Type B pancreatic cell (in vitro differentiated cells): Measurements from ENCODE around the gene NMNAT3. TPM values are rescaled to one million over a fixed set of nuclear protein-coding genes. Genes with fewer than 3 reads are reported as not detected.
A peak's percentile ranks its signal among the peaks of the same experiment; 100 is the strongest.

Experiments
- DNase-seq: peaks from one replicate; pipeline ENCODE4 v3.0.0; 2021; ENCODE audit warnings: mixed read lengths; ENCODE audit not compliant: unreplicated experiment; ENCODE audit errors: extremely low spot score
- H3K27ac Mint-ChIP-seq: 2 replicates; pipeline ENCODE4 v1.8.0; 2021; ENCODE audit warnings: mild to moderate bottlenecking, mixed read lengths
- H3K27me3 Mint-ChIP-seq: 2 replicates; pipeline ENCODE4 v1.8.0; 2021; ENCODE audit warnings: mixed read lengths
- H3K36me3 Mint-ChIP-seq: 2 replicates; pipeline ENCODE4 v1.8.0; 2021; ENCODE audit warnings: mixed read lengths
- H3K4me1 Mint-ChIP-seq: one replicate; pipeline ENCODE4 v1.8.0; 2021; ENCODE audit warnings: mixed read lengths; ENCODE audit not compliant: unreplicated experiment
- H3K4me3 Mint-ChIP-seq: 2 replicates; pipeline ENCODE4 v1.8.0; 2021; ENCODE audit warnings: mild to moderate bottlenecking, mixed read lengths
- H3K9me3 Mint-ChIP-seq: 2 replicates; pipeline ENCODE4 v1.8.0; 2021; ENCODE audit warnings: mixed read lengths
- CTCF ChIP-seq: fragments of 200-600 bp; sonication (generic); conservative IDR thresholded peaks from 2 replicates; pipeline ENCODE4 v1.5.0; 2021; ENCODE audit warnings: antibody characterized with exemption, mild to moderate bottlenecking
- total RNA-seq: library from RNA; stranded (reverse); gene quantifications from 2 replicates; pipeline ENCODE4 v1.2.1, GENCODE V29; 2021; ENCODE audit warnings: low replicate concordance

The NMNAT3 gene
- total RNA-seq, 1 donor from 2014 or later, result 7.1 TPM

DNA sequence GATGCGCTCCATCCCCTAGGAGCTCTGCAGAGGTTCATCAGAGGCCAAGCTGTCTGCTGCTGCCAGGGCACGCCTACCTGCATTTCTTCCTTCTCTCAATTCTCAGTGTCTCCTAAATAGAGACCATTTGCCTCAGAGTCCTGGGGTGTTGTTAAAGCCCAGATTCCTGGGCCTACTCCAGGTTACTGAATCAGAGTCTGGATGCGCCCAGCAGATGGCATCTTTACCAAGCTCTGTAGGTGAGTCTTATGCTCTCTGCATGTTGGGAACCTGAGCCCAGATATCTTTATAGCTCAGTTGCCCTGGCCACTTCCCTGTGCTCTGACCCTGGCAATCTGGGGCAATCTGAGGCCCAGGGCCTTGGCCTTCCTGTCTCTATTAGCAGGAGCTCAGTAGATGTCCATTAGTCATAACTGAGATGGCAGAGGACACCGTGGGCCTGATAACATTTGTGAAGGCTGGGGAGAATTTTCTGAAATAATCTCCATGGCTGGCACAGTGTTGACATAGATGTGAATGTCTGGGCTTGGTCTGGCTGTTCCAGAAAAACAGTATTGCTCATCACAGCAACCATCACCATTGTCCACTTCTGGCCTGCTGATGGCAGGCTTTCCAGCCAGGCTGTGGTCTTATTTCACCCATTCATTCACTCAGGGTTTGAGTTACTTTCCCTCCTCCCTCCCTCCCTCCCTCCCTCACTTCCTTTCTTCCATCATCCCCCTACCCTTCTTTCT lies 125.0 kb downstream of the NMNAT3 start:
- TF ChIP-seq CTCF, result no peak
- H3K4me3 Mint-ChIP-seq, result no peak overlapping the region
- no peaks in the 10 kb centered on the region for H3K9me3 Mint-ChIP-seq
- H3K27me3 Mint-ChIP-seq, result no peaks in the 10 kb centered on the region
- H3K4me1 Mint-ChIP-seq, result peaks cover 17% of the 10 kb centered on the region
- no peak overlapping the region for H3K27ac Mint-ChIP-seq
- no peaks in the 10 kb centered on the region for H3K36me3 Mint-ChIP-seq
- DNase-seq, result peak; percentile 51

DNA sequence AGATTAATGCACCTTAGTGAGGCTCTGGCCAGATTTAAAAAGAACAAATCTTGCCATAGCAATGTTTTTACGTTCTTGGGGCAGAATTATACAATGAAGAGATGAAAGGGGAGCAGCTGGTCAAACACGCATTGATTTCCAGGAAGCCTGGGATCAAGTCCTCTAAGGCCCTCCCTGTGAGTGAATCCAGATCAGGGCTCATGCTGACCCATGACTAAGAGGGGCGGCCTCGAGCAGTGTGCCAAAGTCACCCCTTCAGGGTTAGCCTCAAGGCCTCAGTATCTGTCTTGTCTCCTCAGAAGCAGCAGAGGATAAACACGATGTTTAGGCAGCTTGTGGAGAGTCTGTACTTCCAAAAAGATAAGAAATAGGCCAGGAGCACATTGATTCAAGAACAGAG lies 129.0 kb downstream of the NMNAT3 start:
- Mint-ChIP-seq H3K36me3 (no peaks in the 10 kb centered on the region), H3K27ac (no peak overlapping the region)

DNA sequence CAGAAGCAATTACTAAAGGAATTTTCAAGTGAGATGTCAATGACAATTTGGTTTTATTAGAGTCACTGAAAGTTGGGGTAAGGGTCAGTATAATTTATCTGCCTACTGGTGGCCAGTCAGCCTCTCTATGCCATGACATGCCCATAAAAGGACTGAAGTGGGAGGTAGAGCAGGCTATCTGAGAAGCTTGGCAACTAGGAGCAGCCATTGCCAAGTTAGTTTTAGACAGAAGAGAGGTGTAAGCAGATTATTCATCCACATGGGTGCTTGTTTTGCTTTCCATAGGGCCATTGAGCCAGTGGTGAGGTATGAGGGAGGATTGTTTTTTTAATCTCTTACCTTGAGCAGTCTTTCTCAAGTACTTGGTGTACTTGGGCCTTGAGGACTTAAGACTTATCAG lies 130.1 kb downstream of the NMNAT3 start:
- peak; percentile 4 for DNase-seq
- Mint-ChIP-seq H3K4me3 (no peak overlapping the region), H3K27me3 (no peaks in the 10 kb centered on the region), H3K27ac (no peak overlapping the region), H3K36me3 (no peaks in the 10 kb centered on the region), H3K4me1 (peaks cover 3% of the 10 kb centered on the region), H3K9me3 (no peaks in the 10 kb centered on the region)
- TF ChIP-seq CTCF, result no peak

More for the DNA sequence above, 129.0 kb downstream of the NMNAT3 start:
- DNase-seq, result peak; percentile 31
- Mint-ChIP-seq H3K9me3 (no peaks in the 10 kb centered on the region), H3K4me1 (no peaks in the 10 kb centered on the region), H3K27me3 (no peaks in the 10 kb centered on the region), H3K4me3 (no peak overlapping the region)
- no peak for TF ChIP-seq CTCF

- Mint-ChIP-seq H3K27ac (no peak overlapping the region), H3K27me3 (no peaks in the 10 kb centered on the region), H3K9me3 (no peaks in the 10 kb centered on the region), H3K4me3 (no peak overlapping the region), H3K36me3 (no peaks in the 10 kb centered on the region), H3K4me1 (peaks cover 10% of the 10 kb centered on the region)
- no peak for TF ChIP-seq CTCF
- DNase-seq, result no peak
These were observed 131.0 kb downstream of the NMNAT3 start for GRCh38 chr3:139546772-139547171.

GRCh38 chr3:139541532-139542288 lies 136.1 kb downstream of the NMNAT3 start:
- H3K27ac Mint-ChIP-seq, result peak overlapping the region; percentile 10
- H3K4me3 Mint-ChIP-seq, result peak overlapping the region; percentile 86
- H3K27me3 Mint-ChIP-seq, result no peaks in the 10 kb centered on the region
- H3K9me3 Mint-ChIP-seq, result no peaks in the 10 kb centered on the region
- peaks cover 48% of the 10 kb centered on the region for H3K4me1 Mint-ChIP-seq
- DNase-seq, result no peak
- peaks cover 7% of the 10 kb centered on the region for H3K36me3 Mint-ChIP-seq
- peak; percentile 44 for TF ChIP-seq CTCF
